PFSK-1 (cell line): ENCODE data around the gene SCML1.

Experiments
- FOXP2 ChIP-seq: optimal IDR thresholded peaks from 2 replicates; pipeline ENCODE3; 2011; ENCODE audit warnings: borderline replicate concordance, control low read depth, inconsistent platforms; ENCODE audit not compliant: insufficient read depth; ENCODE audit errors: extremely low read length, extremely low read depth
- POLR2AphosphoS5 ChIP-seq: IDR thresholded peaks from 2 replicates; pipeline ENCODE4 v1.6.1; 2012; ENCODE audit warnings: low read depth, mild to moderate bottlenecking, control low read depth, low read length, moderate library complexity
- REST ChIP-seq, 2 experiments: IDR thresholded peaks; 2 replicates each; pipeline versions ENCODE4 v1.6.1 to v1.8.0; 2011 to 2012; ENCODE audit warnings: low read depth in 2 of 2, low read length in 2 of 2, control low read depth in 1 of 2, inconsistent platforms in 1 of 2, mild to moderate bottlenecking in 1 of 2, moderate library complexity in 1 of 2; ENCODE audit not compliant: insufficient read depth in 1 of 2
- SIN3A ChIP-seq: IDR thresholded peaks from 2 replicates; pipeline ENCODE4 v1.6.1; 2012; ENCODE audit warnings: mild to moderate bottlenecking, low read length, moderate library complexity, borderline replicate concordance; ENCODE audit not compliant: insufficient read depth
- TAF1 ChIP-seq: IDR thresholded peaks from 2 replicates; pipeline ENCODE4 v1.6.1; 2012; ENCODE audit warnings: low read length, control low read depth, borderline replicate concordance; ENCODE audit not compliant: insufficient read depth

- TF ChIP-seq POLR2AphosphoS5 (no peak), REST (IDR thresholded peaks at IDR 0.05; ENCODE audit: insufficient read depth in 1 of 2, low read depth in 2 of 2, low read length in 2 of 2) (no peak), SIN3A (no peak), TAF1 (no peak), FOXP2 (no peak)
Measured at GRCh38 chrX:17743913-17744312, 6.6 kb downstream of the SCML1 start.
